Keratinocyte (primary cell): ENCODE data around the gene CDC42. TPM values are rescaled to one million over a fixed set of nuclear protein-coding genes. Genes with fewer than 3 reads are reported as not detected.

ENCODE experiments used
- DNase-seq: peaks from one replicate; pipeline ENCODE4 v3.0.0-alpha.2; 2011; ENCODE audit warnings: low read depth, missing footprints, low spot score
- FAIRE-seq: peaks from 2 replicates; lab custom pipeline; 2011; peaks lifted over from hg19 to GRCh38; lab: Jason Lieb, UNC
- H2AFZ ChIP-seq: 2 replicates; pipeline ENCODE4 v1.6.0; 2012; ENCODE audit warnings: low read length, control low read depth, inconsistent platforms; ENCODE audit not compliant: control insufficient read depth
- H3K27ac ChIP-seq: 2 replicates; pipeline ENCODE4 v1.5.1; 2011; ENCODE audit warnings: low read length; ENCODE audit not compliant: control insufficient read depth, insufficient read depth
- H3K27me3 ChIP-seq: 3 replicates; pipeline ENCODE4 v1.6.0; 2011; ENCODE audit warnings: low read length; ENCODE audit not compliant: control insufficient read depth, insufficient read depth; ENCODE audit errors: extremely low read depth
- H3K36me3 ChIP-seq, 2 experiments: 2 replicates in 1 of 2; 3 replicates in 1 of 2; pipeline ENCODE4 v1.5.1; 2011; ENCODE audit warnings: low read length in 2 of 2, mild to moderate bottlenecking in 1 of 2; ENCODE audit not compliant: control insufficient read depth in 2 of 2, insufficient read depth in 2 of 2; ENCODE audit errors: extremely low read depth in 1 of 2
- H3K4me1 ChIP-seq: 3 replicates; pipeline ENCODE4 v1.5.1; 2011; ENCODE audit warnings: low read length; ENCODE audit not compliant: control insufficient read depth, insufficient read depth; ENCODE audit errors: extremely low read depth
- H3K4me2 ChIP-seq: 3 replicates; pipeline ENCODE4 v1.6.0; 2011; ENCODE audit warnings: low read depth, low read length; ENCODE audit not compliant: control insufficient read depth, insufficient read depth; ENCODE audit errors: extremely low read depth
- H3K4me3 ChIP-seq, 3 experiments: fragments of 200-600 bp in 1 of 3; sonication (generic) in 1 of 3; 2 replicates in 2 of 3; 3 replicates in 1 of 3; pipeline ENCODE4 v1.5.1; 2011 to 2016; ENCODE audit warnings: low read length in 3 of 3, mild to moderate bottlenecking in 3 of 3, control low read depth in 2 of 3, inconsistent platforms in 1 of 3, low read depth in 1 of 3, mixed read lengths in 1 of 3, mixed run types in 1 of 3, moderate library complexity in 1 of 3; ENCODE audit not compliant: control insufficient read depth in 2 of 3, insufficient read depth in 2 of 3; ENCODE audit errors: extremely low read depth in 1 of 3
- H3K79me2 ChIP-seq: 2 replicates; pipeline ENCODE4 v1.6.0; 2012; ENCODE audit warnings: low read length; ENCODE audit not compliant: control insufficient read depth, insufficient read depth
- H3K9ac ChIP-seq: 3 replicates; pipeline ENCODE4 v1.6.0; 2011; ENCODE audit warnings: low read length; ENCODE audit not compliant: control insufficient read depth, insufficient read depth; ENCODE audit errors: extremely low read depth
- H3K9me1 ChIP-seq: 3 replicates; pipeline ENCODE4 v1.6.0; 2011; ENCODE audit warnings: low read length; ENCODE audit not compliant: control insufficient read depth, insufficient read depth; ENCODE audit errors: extremely low read depth
- H3K9me3 ChIP-seq: 2 replicates; pipeline ENCODE4 v1.5.1; 2012; ENCODE audit warnings: low read depth, low read length; ENCODE audit not compliant: control insufficient read depth
- H4K20me1 ChIP-seq: 3 replicates; pipeline ENCODE4 v1.6.0; 2011; ENCODE audit warnings: low read length; ENCODE audit not compliant: control insufficient read depth, insufficient read depth; ENCODE audit errors: extremely low read depth
- EZH2 ChIP-seq: IDR thresholded peaks from one replicate; pipeline ENCODE4 v1.6.1; 2012; ENCODE audit warnings: inconsistent platforms, mild to moderate bottlenecking, low read length, moderate library complexity
- dilution Hi-C: fragments of 300-500 bp; cut with MboI; formaldehyde crosslinking; loops from one replicate; pipeline ENCODE4 v1.7.0; 2020; ENCODE audit warnings: low sequenced_read_pairs; ENCODE audit not compliant: extremely low pct_ligation_motif_present
- polyA plus RNA-seq, 5 experiments: library from polyadenylated mRNA; depleted of rRNA in 3 of 5; stranded (reverse) in 3 of 5; stranded (forward) in 1 of 5; unstranded in 1 of 5; fragments of >200 nt; gene quantifications; 1 replicate in 1 of 5; 2 replicates in 3 of 5; 3 replicates in 1 of 5; pipeline versions ENCODE4 v1.2.1 to v1.2.3, GENCODE V29; 2011 to 2012; ENCODE audit warnings: missing spikeins in 2 of 5, low read depth in 1 of 5, low replicate concordance in 1 of 5
- TF ChIP-seq, protein P1 (sequence below), 3 experiments: IDR thresholded peaks in 1 of 3; conservative IDR thresholded peaks in 1 of 3; optimal IDR thresholded peaks in 1 of 3; 2 replicates in 2 of 3; 3 replicates in 1 of 3; pipeline versions ENCODE3 to v1.5.1; 2011; ENCODE audit warnings: low read length in 3 of 3, mild to moderate bottlenecking in 3 of 3, moderate library complexity in 2 of 3, control low read depth in 1 of 3, inconsistent platforms in 1 of 3; ENCODE audit not compliant: insufficient read depth in 2 of 3; ENCODE audit errors: extremely low read depth in 1 of 3

Gene CDC42
- polyA plus RNA-seq, 1 donor (not counting 4 experiments of a cell fraction or from before 2014, with no cell fraction given), result 499 TPM

DNA sequence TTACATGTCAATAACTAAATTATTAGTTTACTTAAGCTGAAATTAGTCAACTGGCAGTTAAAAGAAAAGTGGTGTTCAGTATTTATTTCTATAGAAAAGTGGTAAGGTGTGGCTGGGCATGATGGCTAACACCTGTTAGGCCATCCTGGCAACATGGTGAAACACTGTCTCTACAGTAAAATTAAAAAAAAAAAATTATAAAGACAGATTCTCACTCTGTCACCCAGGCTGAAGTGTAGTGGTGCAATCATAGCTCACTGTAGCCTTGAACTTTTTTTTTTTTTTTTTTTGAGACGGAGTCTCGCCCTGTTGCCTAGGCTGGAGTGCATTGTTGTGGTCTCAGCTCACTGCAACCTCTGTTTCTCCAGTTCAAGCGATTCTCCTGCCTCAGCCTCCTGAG is 57.5 kb downstream of the CDC42 start:
- no peak for DNase-seq
- no peak for TF ChIP-seq EZH2
- TF ChIP-seq, protein P1, sequence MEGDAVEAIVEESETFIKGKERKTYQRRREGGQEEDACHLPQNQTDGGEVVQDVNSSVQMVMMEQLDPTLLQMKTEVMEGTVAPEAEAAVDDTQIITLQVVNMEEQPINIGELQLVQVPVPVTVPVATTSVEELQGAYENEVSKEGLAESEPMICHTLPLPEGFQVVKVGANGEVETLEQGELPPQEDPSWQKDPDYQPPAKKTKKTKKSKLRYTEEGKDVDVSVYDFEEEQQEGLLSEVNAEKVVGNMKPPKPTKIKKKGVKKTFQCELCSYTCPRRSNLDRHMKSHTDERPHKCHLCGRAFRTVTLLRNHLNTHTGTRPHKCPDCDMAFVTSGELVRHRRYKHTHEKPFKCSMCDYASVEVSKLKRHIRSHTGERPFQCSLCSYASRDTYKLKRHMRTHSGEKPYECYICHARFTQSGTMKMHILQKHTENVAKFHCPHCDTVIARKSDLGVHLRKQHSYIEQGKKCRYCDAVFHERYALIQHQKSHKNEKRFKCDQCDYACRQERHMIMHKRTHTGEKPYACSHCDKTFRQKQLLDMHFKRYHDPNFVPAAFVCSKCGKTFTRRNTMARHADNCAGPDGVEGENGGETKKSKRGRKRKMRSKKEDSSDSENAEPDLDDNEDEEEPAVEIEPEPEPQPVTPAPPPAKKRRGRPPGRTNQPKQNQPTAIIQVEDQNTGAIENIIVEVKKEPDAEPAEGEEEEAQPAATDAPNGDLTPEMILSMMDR (optimal IDR thresholded peaks at IDR 0.05 in 1 of 3, IDR thresholded peaks at IDR 0.05 in 1 of 3, conservative IDR thresholded peaks at IDR 0.05 in 1 of 3; ENCODE audit: extremely low read depth in 1 of 3, insufficient read depth in 2 of 3, low read length in 3 of 3), result no peak
- Histone ChIP-seq H4K20me1 (peaks cover 36% of the 10 kb centered on the region), H3K9me1 (no peaks in the 10 kb centered on the region), H3K4me3 (no peak overlapping the region), H3K4me1 (peaks cover 13% of the 10 kb centered on the region), H3K79me2 (peaks cover 51% of the 10 kb centered on the region), H2AFZ (no peak overlapping the region), H3K4me2 (no peak overlapping the region), H3K36me3 (peaks cover 41 to 48% of the 10 kb centered on the region in 2 experiments), H3K27me3 (no peaks in the 10 kb centered on the region), H3K27ac (no peak overlapping the region), H3K9ac (no peak overlapping the region), H3K9me3 (no peaks in the 10 kb centered on the region)
- dilution Hi-C loops, result no loop called here
- FAIRE-seq, result no peak

DNA sequence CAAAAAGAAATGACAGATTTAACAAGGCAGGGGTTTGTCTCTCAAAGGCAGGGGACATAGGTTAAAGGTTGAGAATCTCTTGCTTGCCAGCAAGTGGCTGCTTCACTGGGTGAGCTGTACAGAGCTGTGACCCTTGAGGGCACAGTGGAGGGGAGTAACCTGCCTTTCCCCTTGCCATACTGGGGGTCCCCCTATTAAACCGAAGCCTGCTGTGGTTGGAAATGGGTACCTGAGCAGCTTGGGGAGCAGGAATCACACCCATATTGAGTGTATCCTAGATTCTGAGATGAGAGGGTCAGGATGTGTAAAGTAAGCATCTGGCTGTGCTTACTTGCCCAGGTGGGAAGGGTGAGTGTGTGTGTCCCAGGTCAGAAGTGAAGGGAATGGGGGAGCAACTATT is 58.6 kb downstream of the CDC42 start:
- TF ChIP-seq EZH2, result no peak
- TF ChIP-seq, protein P1 (optimal IDR thresholded peaks at IDR 0.05 in 1 of 3, IDR thresholded peaks at IDR 0.05 in 1 of 3, conservative IDR thresholded peaks at IDR 0.05 in 1 of 3; ENCODE audit: extremely low read depth in 1 of 3, insufficient read depth in 2 of 3, low read length in 3 of 3), result no peak
- peaks cover 50% of the 10 kb centered on the region for H3K79me2 ChIP-seq
- no peaks in the 10 kb centered on the region for H3K9me3 ChIP-seq
- DNase-seq (no peak), FAIRE-seq (no peak)
- H3K27ac ChIP-seq, result no peak overlapping the region
- H3K4me3 ChIP-seq, result no peak overlapping the region
- H3K9ac ChIP-seq, result no peak overlapping the region
- dilution Hi-C loops, result no loop called here
- no peaks in the 10 kb centered on the region for H3K27me3 ChIP-seq
- H3K4me2 ChIP-seq, result no peak overlapping the region
- peaks cover 12% of the 10 kb centered on the region for H3K4me1 ChIP-seq
- peaks cover 27% of the 10 kb centered on the region for H4K20me1 ChIP-seq
- H2AFZ ChIP-seq, result no peak overlapping the region
- no peaks in the 10 kb centered on the region for H3K9me1 ChIP-seq
- peaks cover 42 to 50% of the 10 kb centered on the region in 2 experiments for H3K36me3 ChIP-seq
